Esophagus muscularis mucosa (tissue), 4 donors: ENCODE measurements around the gene ZNF521.

ENCODE experiments used
- EP300 ChIP-seq: sonication (generic); formaldehyde crosslinking; IDR thresholded peaks from one replicate; pipeline ENCODE4 v1.6.1; 2017; ENCODE audit warnings: antibody characterized with exemption
- POLR2A ChIP-seq: fragments of 450-650 bp; IDR thresholded peaks from one replicate; pipeline ENCODE4 v1.6.1; 2017; ENCODE audit warnings: antibody characterized with exemption, moderate library complexity, mild to moderate bottlenecking, low read depth
- POLR2AphosphoS5 ChIP-seq, 2 donors: sonication (generic); formaldehyde crosslinking; IDR thresholded peaks; one replicate each; pipeline ENCODE4 v1.6.1; 2017; ENCODE audit warnings: antibody characterized with exemption in 2 of 2
- TF ChIP-seq, protein P1 (sequence below), 3 experiments: fragments of 200-600 bp in 2 of 3; fragments of 450-650 bp in 1 of 3; sonication (generic) in 2 of 3; IDR thresholded peaks; one replicate each; pipeline ENCODE4 v1.5.1; 2017 to 2019; ENCODE audit warnings: antibody characterized with exemption in 3 of 3, mild to moderate bottlenecking in 2 of 3, moderate library complexity in 1 of 3

DNA sequence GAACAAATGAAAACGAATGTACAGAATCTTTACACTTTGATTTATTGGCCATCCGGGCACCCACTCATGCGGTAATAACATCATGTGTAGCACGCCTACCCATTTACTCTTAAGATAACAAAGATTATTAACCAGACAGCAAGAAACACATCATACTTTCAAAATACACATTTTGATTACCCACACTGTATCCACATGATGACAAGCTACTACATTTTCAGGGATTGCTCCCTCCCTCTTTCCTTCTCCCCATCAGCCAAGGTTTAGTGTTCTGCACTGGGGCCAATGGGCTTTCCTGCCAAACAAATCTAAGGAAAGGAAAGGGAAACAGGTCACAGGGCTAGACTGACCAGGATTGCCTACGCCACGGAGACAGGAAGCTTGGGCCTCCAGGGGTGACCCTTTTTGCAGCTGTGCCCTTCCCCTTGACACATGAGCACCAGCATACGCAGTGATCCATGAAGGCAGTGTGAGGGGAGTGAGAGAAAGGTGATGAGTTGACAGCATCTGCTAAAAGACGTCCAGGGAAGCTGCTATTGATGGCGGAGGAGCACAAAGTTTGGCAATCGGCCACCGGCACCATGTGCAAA, 76.5 kb downstream of the ZNF521 start:
- TF ChIP-seq, protein P1, sequence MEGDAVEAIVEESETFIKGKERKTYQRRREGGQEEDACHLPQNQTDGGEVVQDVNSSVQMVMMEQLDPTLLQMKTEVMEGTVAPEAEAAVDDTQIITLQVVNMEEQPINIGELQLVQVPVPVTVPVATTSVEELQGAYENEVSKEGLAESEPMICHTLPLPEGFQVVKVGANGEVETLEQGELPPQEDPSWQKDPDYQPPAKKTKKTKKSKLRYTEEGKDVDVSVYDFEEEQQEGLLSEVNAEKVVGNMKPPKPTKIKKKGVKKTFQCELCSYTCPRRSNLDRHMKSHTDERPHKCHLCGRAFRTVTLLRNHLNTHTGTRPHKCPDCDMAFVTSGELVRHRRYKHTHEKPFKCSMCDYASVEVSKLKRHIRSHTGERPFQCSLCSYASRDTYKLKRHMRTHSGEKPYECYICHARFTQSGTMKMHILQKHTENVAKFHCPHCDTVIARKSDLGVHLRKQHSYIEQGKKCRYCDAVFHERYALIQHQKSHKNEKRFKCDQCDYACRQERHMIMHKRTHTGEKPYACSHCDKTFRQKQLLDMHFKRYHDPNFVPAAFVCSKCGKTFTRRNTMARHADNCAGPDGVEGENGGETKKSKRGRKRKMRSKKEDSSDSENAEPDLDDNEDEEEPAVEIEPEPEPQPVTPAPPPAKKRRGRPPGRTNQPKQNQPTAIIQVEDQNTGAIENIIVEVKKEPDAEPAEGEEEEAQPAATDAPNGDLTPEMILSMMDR (IDR thresholded peaks at IDR 0.05): no peak
- no peak for TF ChIP-seq POLR2AphosphoS5 (IDR thresholded peaks at IDR 0.05)
- no peak for TF ChIP-seq POLR2A
- TF ChIP-seq EP300: no peak
